ENCODE data around the gene SNRNP48. TPM values are rescaled to one million over a fixed set of nuclear protein-coding genes. Genes with fewer than 3 reads are reported as not detected.

The SNRNP48 gene
- polyA plus RNA-seq, 1 donor from 2014 or later: 17.5 TPM

DNA sequence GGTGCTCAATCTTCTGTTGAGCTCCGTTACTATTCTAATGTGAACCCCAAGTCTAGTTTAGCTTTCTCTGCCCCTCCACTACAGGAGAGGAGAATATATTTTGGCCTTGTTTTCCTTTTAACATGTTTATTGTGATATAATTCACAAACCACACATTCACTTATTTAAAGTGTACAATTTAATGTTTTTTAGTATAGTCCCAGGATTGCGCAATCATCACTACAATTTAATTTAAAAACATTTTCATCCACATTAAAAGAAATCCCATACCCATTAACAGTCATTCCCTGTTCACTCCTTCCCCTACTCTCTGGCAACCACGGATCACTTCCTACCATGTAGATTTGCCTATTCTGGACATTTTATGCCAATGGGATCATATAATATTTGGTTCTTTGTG is 71.4 kb downstream of the SNRNP48 start:
- no peaks in the 10 kb centered on the region for H3K79me2 ChIP-seq (replicated peaks; ENCODE audit: insufficient read depth, low read length)
- no peak overlapping the region for H3K9ac ChIP-seq (ENCODE audit: low read length)
- H3F3A ChIP-seq (ENCODE audit: insufficient read depth, low read length, poor library complexity, severe bottlenecking): no peaks in the 10 kb centered on the region
- H4K20me1 ChIP-seq (ENCODE audit: insufficient read depth): no peaks in the 10 kb centered on the region
- H3K27me3 ChIP-seq (ENCODE audit: insufficient read depth, low read depth, low read length): no peaks in the 10 kb centered on the region
- no peaks in the 10 kb centered on the region for H3K36me3 ChIP-seq (ENCODE audit: insufficient read depth, low read length)
- no peak overlapping the region for H3K4me3 ChIP-seq (ENCODE audit: low read length)
- no peaks in the 10 kb centered on the region for H3K9me3 ChIP-seq (ENCODE audit: low read length)
- H3K27ac ChIP-seq (ENCODE audit: low read length): no peak overlapping the region
- TF ChIP-seq, protein P1, sequence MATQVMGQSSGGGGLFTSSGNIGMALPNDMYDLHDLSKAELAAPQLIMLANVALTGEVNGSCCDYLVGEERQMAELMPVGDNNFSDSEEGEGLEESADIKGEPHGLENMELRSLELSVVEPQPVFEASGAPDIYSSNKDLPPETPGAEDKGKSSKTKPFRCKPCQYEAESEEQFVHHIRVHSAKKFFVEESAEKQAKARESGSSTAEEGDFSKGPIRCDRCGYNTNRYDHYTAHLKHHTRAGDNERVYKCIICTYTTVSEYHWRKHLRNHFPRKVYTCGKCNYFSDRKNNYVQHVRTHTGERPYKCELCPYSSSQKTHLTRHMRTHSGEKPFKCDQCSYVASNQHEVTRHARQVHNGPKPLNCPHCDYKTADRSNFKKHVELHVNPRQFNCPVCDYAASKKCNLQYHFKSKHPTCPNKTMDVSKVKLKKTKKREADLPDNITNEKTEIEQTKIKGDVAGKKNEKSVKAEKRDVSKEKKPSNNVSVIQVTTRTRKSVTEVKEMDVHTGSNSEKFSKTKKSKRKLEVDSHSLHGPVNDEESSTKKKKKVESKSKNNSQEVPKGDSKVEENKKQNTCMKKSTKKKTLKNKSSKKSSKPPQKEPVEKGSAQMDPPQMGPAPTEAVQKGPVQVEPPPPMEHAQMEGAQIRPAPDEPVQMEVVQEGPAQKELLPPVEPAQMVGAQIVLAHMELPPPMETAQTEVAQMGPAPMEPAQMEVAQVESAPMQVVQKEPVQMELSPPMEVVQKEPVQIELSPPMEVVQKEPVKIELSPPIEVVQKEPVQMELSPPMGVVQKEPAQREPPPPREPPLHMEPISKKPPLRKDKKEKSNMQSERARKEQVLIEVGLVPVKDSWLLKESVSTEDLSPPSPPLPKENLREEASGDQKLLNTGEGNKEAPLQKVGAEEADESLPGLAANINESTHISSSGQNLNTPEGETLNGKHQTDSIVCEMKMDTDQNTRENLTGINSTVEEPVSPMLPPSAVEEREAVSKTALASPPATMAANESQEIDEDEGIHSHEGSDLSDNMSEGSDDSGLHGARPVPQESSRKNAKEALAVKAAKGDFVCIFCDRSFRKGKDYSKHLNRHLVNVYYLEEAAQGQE (IDR thresholded peaks at IDR 0.05; ENCODE audit: borderline replicate concordance): no peak
- TF ChIP-seq TAF1 (IDR thresholded peaks at IDR 0.05; ENCODE audit: low read depth): no peak
- TF ChIP-seq MXI1 (conservative IDR thresholded peaks at IDR 0.05; ENCODE audit: poor library complexity, severe bottlenecking): no peak
- no peak for TF ChIP-seq RAD21 (conservative IDR thresholded peaks at IDR 0.05)
- no peak for TF ChIP-seq EP300 (conservative IDR thresholded peaks at IDR 0.05; ENCODE audit: poor library complexity, severe bottlenecking)
- no peak for TF ChIP-seq SMC3 (conservative IDR thresholded peaks at IDR 0.05; ENCODE audit: poor library complexity)
- TF ChIP-seq POLR2AphosphoS5 (IDR thresholded peaks at IDR 0.05): no peak
- TF ChIP-seq EZH2 (IDR thresholded peaks at IDR 0.05; ENCODE audit: borderline replicate concordance, insufficient read depth, low read length, poor library complexity, severe bottlenecking): no peak
- TF ChIP-seq, protein P2, sequence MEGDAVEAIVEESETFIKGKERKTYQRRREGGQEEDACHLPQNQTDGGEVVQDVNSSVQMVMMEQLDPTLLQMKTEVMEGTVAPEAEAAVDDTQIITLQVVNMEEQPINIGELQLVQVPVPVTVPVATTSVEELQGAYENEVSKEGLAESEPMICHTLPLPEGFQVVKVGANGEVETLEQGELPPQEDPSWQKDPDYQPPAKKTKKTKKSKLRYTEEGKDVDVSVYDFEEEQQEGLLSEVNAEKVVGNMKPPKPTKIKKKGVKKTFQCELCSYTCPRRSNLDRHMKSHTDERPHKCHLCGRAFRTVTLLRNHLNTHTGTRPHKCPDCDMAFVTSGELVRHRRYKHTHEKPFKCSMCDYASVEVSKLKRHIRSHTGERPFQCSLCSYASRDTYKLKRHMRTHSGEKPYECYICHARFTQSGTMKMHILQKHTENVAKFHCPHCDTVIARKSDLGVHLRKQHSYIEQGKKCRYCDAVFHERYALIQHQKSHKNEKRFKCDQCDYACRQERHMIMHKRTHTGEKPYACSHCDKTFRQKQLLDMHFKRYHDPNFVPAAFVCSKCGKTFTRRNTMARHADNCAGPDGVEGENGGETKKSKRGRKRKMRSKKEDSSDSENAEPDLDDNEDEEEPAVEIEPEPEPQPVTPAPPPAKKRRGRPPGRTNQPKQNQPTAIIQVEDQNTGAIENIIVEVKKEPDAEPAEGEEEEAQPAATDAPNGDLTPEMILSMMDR (IDR thresholded peaks at IDR 0.05; ENCODE audit: poor library complexity, severe bottlenecking): no peak
- no peak overlapping the region for H2AFZ ChIP-seq (ENCODE audit: low read depth, low read length)
- H3K9me2 ChIP-seq (ENCODE audit: insufficient read depth, low read length): no peaks in the 10 kb centered on the region
- H3K4me2 ChIP-seq (ENCODE audit: low read length): no peak overlapping the region

Other genes starting within 250 kb of the SNRNP48 start
- not detected in 2 replicates for gene CAGE1, start 200.5 kb upstream of the SNRNP48 start, polyA plus RNA-seq
- 18.3 and 27.4 TPM in 2 replicates for gene RIOK1, start 200.4 kb upstream of the SNRNP48 start, polyA plus RNA-seq
- gene DSP, start 48.5 kb upstream of the SNRNP48 start, polyA plus RNA-seq: 0.05 TPM in 1 of 2 replicates, not detected in the other
- 1.8 and 2.4 TPM in 2 replicates for gene BMP6, start 135.9 kb downstream of the SNRNP48 start, polyA plus RNA-seq

Data from neural cell (in vitro differentiated cells).